K562 (cell line): ENCODE results near the gene ZC3H15. TPM values are rescaled to one million over a fixed set of nuclear protein-coding genes. Genes with fewer than 3 reads are reported as not detected.
A peak's percentile ranks its signal among the peaks of the same experiment; 100 is the strongest.

Experiments used
- C11orf30 ChIP-seq: fragments of 450-650 bp; IDR thresholded peaks from 2 replicates; pipeline ENCODE4 v1.6.1; 2016; ENCODE audit warnings: low read depth, mild to moderate bottlenecking
- KLF16 ChIP-seq: IDR thresholded peaks from 2 replicates; pipeline ENCODE4 v1.6.1; 2016; ENCODE audit warnings: antibody characterized with exemption
- NFE2 ChIP-seq: IDR thresholded peaks from 2 replicates; pipeline ENCODE4 v1.6.1; 2014; ENCODE audit warnings: antibody characterized with exemption, low read depth
- NR1H2 ChIP-seq: sonication (generic); formaldehyde crosslinking; IDR thresholded peaks from 2 replicates; pipeline ENCODE4 v1.4.0; 2020; ENCODE audit warnings: mild to moderate bottlenecking, missing genetic modification reagents
- POLR2H ChIP-seq: IDR thresholded peaks from 2 replicates; pipeline ENCODE4 v1.6.1; 2016; ENCODE audit warnings: missing genetic modification characterization, low read depth, mild to moderate bottlenecking, control low read depth, missing compliant biosample characterization, moderate library complexity
- PRMT5 ChIP-seq: sonication (generic); formaldehyde crosslinking; IDR thresholded peaks from 2 replicates; pipeline ENCODE4 v1.5.0; 2020; ENCODE audit warnings: missing genetic modification reagents
- ZFPM2 ChIP-seq: fragments of 250-450 bp; sonication (Bioruptor Pico); IDR thresholded peaks from 2 replicates; pipeline ENCODE4 v1.5.1; 2022; ENCODE audit warnings: mild to moderate bottlenecking
- ZNF212 ChIP-seq: fragments of 450-650 bp; formaldehyde crosslinking; IDR thresholded peaks from 2 replicates; pipeline ENCODE4 v1.4.0; 2020; ENCODE audit warnings: mild to moderate bottlenecking
- ZNF444 ChIP-seq: fragments of 250-450 bp; sonication (Bioruptor Pico); IDR thresholded peaks from 2 replicates; pipeline ENCODE4 v1.4.0; 2020; ENCODE audit warnings: mild to moderate bottlenecking, moderate library complexity
- polyA plus RNA-seq, 8 experiments: library from polyadenylated mRNA; depleted of rRNA in 4 of 8; stranded (reverse) in 5 of 8; unstranded in 3 of 8; fragments of >200 nt; fragmentation: Nextera tagmentation in 2 of 8; fragmentation: Illumina TruSeq in 1 of 8; extraction: Ambion mirVana in 2 of 8; extraction: Trizol in 1 of 8; gene quantifications; 2 replicates each; pipeline versions ENCODE4 v1.2.1 to v1.2.3, GENCODE V29; 2011 to 2014; ENCODE audit warnings: inconsistent platforms in 1 of 8, missing spikeins in 1 of 8
- total RNA-seq, 7 experiments: library from RNA; depleted of rRNA in 6 of 7; stranded (reverse); fragments of >200 nt in 6 of 7; fragmentation: Illumina TruSeq in 2 of 7; extraction: Trizol in 2 of 7; gene quantifications; 2 replicates each; pipeline versions ENCODE4 v1.2.1 to v1.2.3, GENCODE V29; 2011 to 2021; ENCODE audit warnings: low replicate concordance in 1 of 7
- TF ChIP-seq, protein P1 (sequence below): fragments of 450-650 bp; IDR thresholded peaks from 2 replicates; pipeline ENCODE4 v1.7.0; 2016; ENCODE audit warnings: borderline replicate concordance
- TF ChIP-seq, protein P2 (sequence below), 2 experiments: IDR thresholded peaks; 2 replicates each; pipeline ENCODE4 v1.6.1; 2012; ENCODE audit warnings: improper control_type of control experiment in 2 of 2, low read depth in 2 of 2, low read length in 2 of 2, borderline replicate concordance in 1 of 2
- TF ChIP-seq, protein P3 (sequence below): fragments of 250-450 bp; sonication (Bioruptor Pico); IDR thresholded peaks from 2 replicates; pipeline ENCODE4 v1.9.0; 2021; ENCODE audit warnings: mild to moderate bottlenecking, inconsistent platforms
- TF ChIP-seq, protein P4 (sequence below): fragments of 450-650 bp; formaldehyde crosslinking; IDR thresholded peaks from 2 replicates; pipeline ENCODE4 v1.4.0; 2020; ENCODE audit warnings: mild to moderate bottlenecking
- TF ChIP-seq, protein P5 (sequence below): fragments of 450-650 bp; IDR thresholded peaks from 2 replicates; pipeline ENCODE4 v1.6.1; 2016; ENCODE audit warnings: borderline replicate concordance
- TF ChIP-seq, protein P6 (sequence below): sonication (generic); formaldehyde crosslinking; IDR thresholded peaks from 2 replicates; pipeline ENCODE4 v1.8.1; 2023; ENCODE audit warnings: mild to moderate bottlenecking, missing genetic modification reagents

ZC3H15 gene
- total and polyA plus RNA-seq, 9 of the 15 experiments (the other 6 are each of a cell fraction or from before 2014, with no cell fraction given): 132 to 286 (median 189) TPM

DNA sequence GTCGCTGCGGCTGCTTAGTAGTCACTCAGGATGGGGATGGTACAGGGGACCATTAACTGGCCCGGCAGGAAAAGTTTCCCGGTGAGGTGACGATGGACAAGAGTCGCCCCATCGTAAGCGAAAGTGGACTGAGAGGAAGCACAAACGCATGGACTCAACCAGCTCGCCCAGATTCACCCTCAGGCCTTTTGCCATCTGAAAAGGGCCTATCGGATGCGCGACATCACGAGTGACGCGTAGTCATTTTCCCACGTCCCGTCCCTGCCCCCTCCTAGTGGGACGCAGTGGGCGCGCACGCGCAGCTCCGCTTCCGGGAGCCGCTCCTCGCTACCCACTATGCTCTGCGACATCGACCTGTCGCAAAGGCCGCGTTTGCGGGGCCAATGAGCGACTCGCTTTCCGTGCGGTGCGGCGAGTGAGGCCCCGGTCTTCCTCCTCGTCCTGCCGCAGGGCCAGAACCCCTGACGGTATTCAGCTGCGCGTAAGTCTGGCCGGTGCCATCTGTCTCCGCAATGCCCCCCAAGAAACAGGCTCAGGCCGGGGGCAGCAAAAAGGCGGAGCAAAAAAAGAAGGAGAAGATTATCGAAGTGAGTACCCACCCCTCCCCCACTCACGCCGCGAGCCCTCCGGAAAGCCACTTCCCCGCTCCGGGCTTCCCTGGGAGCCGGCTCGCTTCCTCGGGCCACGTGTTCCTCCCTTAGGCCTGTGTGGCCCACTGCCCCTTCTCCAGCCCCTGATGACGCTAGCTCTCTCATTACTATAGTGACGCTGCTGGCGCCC is at the start of gene ZC3H15 (continued):
- TF ChIP-seq, protein P1, sequence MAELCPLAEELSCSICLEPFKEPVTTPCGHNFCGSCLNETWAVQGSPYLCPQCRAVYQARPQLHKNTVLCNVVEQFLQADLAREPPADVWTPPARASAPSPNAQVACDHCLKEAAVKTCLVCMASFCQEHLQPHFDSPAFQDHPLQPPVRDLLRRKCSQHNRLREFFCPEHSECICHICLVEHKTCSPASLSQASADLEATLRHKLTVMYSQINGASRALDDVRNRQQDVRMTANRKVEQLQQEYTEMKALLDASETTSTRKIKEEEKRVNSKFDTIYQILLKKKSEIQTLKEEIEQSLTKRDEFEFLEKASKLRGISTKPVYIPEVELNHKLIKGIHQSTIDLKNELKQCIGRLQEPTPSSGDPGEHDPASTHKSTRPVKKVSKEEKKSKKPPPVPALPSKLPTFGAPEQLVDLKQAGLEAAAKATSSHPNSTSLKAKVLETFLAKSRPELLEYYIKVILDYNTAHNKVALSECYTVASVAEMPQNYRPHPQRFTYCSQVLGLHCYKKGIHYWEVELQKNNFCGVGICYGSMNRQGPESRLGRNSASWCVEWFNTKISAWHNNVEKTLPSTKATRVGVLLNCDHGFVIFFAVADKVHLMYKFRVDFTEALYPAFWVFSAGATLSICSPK: 0 out of 2 replicates have a peak, but pooled peaks have one; percentile 49
- TF ChIP-seq NFE2: peak; percentile 27; the same call in 1 of the 2 replicates
- TF ChIP-seq NR1H2: 0 out of 2 replicates have a peak, but pooled peaks have one; percentile 17
- TF ChIP-seq, protein P2, sequence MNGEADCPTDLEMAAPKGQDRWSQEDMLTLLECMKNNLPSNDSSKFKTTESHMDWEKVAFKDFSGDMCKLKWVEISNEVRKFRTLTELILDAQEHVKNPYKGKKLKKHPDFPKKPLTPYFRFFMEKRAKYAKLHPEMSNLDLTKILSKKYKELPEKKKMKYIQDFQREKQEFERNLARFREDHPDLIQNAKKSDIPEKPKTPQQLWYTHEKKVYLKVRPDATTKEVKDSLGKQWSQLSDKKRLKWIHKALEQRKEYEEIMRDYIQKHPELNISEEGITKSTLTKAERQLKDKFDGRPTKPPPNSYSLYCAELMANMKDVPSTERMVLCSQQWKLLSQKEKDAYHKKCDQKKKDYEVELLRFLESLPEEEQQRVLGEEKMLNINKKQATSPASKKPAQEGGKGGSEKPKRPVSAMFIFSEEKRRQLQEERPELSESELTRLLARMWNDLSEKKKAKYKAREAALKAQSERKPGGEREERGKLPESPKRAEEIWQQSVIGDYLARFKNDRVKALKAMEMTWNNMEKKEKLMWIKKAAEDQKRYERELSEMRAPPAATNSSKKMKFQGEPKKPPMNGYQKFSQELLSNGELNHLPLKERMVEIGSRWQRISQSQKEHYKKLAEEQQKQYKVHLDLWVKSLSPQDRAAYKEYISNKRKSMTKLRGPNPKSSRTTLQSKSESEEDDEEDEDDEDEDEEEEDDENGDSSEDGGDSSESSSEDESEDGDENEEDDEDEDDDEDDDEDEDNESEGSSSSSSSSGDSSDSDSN (IDR thresholded peaks at IDR 0.05; ENCODE audit: borderline replicate concordance in 1 of 2, low read depth in 2 of 2, low read length in 2 of 2): 0 out of 4 replicates have a peak, but pooled peaks of 1 of the 2 experiments have one; percentile 7
- TF ChIP-seq ZNF212: no peak
- TF ChIP-seq ZFPM2: 0 out of 2 replicates have a peak, but pooled peaks have one; percentile 44
- peak; percentile 80 for TF ChIP-seq C11orf30
- TF ChIP-seq POLR2H: peak; percentile 69
- no peak for TF ChIP-seq PRMT5 (CRISPR knock-in tag)
- TF ChIP-seq, protein P3, sequence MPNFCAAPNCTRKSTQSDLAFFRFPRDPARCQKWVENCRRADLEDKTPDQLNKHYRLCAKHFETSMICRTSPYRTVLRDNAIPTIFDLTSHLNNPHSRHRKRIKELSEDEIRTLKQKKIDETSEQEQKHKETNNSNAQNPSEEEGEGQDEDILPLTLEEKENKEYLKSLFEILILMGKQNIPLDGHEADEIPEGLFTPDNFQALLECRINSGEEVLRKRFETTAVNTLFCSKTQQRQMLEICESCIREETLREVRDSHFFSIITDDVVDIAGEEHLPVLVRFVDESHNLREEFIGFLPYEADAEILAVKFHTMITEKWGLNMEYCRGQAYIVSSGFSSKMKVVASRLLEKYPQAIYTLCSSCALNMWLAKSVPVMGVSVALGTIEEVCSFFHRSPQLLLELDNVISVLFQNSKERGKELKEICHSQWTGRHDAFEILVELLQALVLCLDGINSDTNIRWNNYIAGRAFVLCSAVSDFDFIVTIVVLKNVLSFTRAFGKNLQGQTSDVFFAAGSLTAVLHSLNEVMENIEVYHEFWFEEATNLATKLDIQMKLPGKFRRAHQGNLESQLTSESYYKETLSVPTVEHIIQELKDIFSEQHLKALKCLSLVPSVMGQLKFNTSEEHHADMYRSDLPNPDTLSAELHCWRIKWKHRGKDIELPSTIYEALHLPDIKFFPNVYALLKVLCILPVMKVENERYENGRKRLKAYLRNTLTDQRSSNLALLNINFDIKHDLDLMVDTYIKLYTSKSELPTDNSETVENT (CRISPR knock-in tag): 0 out of 2 replicates have a peak, but pooled peaks have one; percentile 80
- TF ChIP-seq, protein P4, sequence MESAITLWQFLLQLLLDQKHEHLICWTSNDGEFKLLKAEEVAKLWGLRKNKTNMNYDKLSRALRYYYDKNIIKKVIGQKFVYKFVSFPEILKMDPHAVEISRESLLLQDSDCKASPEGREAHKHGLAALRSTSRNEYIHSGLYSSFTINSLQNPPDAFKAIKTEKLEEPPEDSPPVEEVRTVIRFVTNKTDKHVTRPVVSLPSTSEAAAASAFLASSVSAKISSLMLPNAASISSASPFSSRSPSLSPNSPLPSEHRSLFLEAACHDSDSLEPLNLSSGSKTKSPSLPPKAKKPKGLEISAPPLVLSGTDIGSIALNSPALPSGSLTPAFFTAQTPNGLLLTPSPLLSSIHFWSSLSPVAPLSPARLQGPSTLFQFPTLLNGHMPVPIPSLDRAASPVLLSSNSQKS: peak; percentile 57; the same call in 1 of the 2 replicates
- TF ChIP-seq ZNF444 (CRISPR knock-in tag): no peak
- TF ChIP-seq KLF16: no peak
- TF ChIP-seq, protein P5, sequence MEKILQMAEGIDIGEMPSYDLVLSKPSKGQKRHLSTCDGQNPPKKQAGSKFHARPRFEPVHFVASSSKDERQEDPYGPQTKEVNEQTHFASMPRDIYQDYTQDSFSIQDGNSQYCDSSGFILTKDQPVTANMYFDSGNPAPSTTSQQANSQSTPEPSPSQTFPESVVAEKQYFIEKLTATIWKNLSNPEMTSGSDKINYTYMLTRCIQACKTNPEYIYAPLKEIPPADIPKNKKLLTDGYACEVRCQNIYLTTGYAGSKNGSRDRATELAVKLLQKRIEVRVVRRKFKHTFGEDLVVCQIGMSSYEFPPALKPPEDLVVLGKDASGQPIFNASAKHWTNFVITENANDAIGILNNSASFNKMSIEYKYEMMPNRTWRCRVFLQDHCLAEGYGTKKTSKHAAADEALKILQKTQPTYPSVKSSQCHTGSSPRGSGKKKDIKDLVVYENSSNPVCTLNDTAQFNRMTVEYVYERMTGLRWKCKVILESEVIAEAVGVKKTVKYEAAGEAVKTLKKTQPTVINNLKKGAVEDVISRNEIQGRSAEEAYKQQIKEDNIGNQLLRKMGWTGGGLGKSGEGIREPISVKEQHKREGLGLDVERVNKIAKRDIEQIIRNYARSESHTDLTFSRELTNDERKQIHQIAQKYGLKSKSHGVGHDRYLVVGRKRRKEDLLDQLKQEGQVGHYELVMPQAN: peak; percentile 96
- TF ChIP-seq, protein P6, sequence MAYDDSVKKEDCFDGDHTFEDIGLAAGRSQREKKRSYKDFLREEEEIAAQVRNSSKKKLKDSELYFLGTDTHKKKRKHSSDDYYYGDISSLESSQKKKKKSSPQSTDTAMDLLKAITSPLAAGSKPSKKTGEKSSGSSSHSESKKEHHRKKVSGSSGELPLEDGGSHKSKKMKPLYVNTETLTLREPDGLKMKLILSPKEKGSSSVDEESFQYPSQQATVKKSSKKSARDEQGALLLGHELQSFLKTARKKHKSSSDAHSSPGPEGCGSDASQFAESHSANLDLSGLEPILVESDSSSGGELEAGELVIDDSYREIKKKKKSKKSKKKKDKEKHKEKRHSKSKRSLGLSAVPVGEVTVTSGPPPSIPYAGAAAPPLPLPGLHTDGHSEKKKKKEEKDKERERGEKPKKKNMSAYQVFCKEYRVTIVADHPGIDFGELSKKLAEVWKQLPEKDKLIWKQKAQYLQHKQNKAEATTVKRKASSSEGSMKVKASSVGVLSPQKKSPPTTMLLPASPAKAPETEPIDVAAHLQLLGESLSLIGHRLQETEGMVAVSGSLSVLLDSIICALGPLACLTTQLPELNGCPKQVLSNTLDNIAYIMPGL (CRISPR knock-in tag): peak; percentile 25; the same call in 1 of the 2 replicates
